SK-N-SH (cell line): ENCODE results near the gene MTARC1. TPM values are rescaled to one million over a fixed set of nuclear protein-coding genes. Genes with fewer than 3 reads are reported as not detected.

ENCODE experiments used
- CTCF ChIA-PET: fragments of 300-600, 350-600 bp; formaldehyde crosslinking; extraction: SDS; loops from one replicate; lab custom pipeline; 2021; lab: Yijun Ruan, JAX
- POLR2A ChIA-PET: fragments of 350-600 bp; sonication (Branson Sonifier 250); formaldehyde crosslinking; extraction: SDS; loops from one replicate; lab custom pipeline; 2020; ENCODE audit warnings: antibody characterized with exemption, inconsistent platforms; lab: Yijun Ruan, JAX
- DNase-seq: peaks from one replicate; pipeline ENCODE4 v3.0.0; 2012
- H2AFZ ChIP-seq: fragments of 200-600 bp; sonication (generic); 2 replicates; pipeline ENCODE4 v1.8.1; 2016; ENCODE audit warnings: antibody characterized with exemption, mild to moderate bottlenecking, low read depth
- H3F3A ChIP-seq: fragments of 200-600 bp; sonication (generic); replicated peaks from 2 replicates; pipeline ENCODE3; 2016; ENCODE audit warnings: antibody characterized with exemption, mild to moderate bottlenecking; ENCODE audit not compliant: insufficient read depth
- H3K27ac ChIP-seq, 2 experiments: fragments of 200-500 bp in 1 of 2; fragments of 200-600 bp in 1 of 2; sonication (Bioruptor generic) in 1 of 2; sonication (generic), shearing (Covaris generic) in 1 of 2; 2 replicates each; pipeline versions ENCODE4 v1.5.1 to v1.6.1; 2014 to 2016; ENCODE audit warnings: low read depth in 2 of 2, inconsistent platforms in 1 of 2, low read length in 1 of 2, mild to moderate bottlenecking in 1 of 2, mixed read lengths in 1 of 2
- H3K27me3 ChIP-seq: fragments of 200-600 bp; sonication (generic), shearing (Covaris generic); 2 replicates; pipeline ENCODE4 v1.6.1; 2016; ENCODE audit warnings: mixed run types; ENCODE audit not compliant: insufficient read depth
- H3K36me3 ChIP-seq, 2 experiments: fragments of 200-500 bp in 1 of 2; fragments of 200-600 bp in 1 of 2; sonication (Bioruptor generic) in 1 of 2; sonication (generic) in 1 of 2; replicated peaks in 1 of 2; 2 replicates each; pipeline versions ENCODE3 to v1.5.1; 2014 to 2016; ENCODE audit warnings: low read length in 1 of 2, mild to moderate bottlenecking in 1 of 2; ENCODE audit not compliant: insufficient read depth in 2 of 2, control insufficient read depth in 1 of 2
- H3K4me1 ChIP-seq, 2 experiments: fragments of 200-500 bp in 1 of 2; fragments of 200-600 bp in 1 of 2; sonication (Bioruptor generic) in 1 of 2; sonication (generic), shearing (Covaris generic) in 1 of 2; 2 replicates each; pipeline versions ENCODE4 v1.5.1 to v1.6.1; 2014 to 2016; ENCODE audit warnings: low read depth in 1 of 2, low read length in 1 of 2, mixed run types in 1 of 2; ENCODE audit not compliant: insufficient read depth in 2 of 2, control insufficient read depth in 1 of 2
- H3K4me2 ChIP-seq: fragments of 200-600 bp; sonication (generic), shearing (Covaris generic); 2 replicates; pipeline ENCODE4 v1.6.1; 2017; ENCODE audit warnings: mixed run types
- H3K4me3 ChIP-seq, 2 experiments: fragments of 200-500 bp in 1 of 2; fragments of 200-600 bp in 1 of 2; sonication (Bioruptor generic) in 1 of 2; sonication (generic), shearing (Covaris generic) in 1 of 2; 2 replicates each; pipeline versions ENCODE4 v1.5.1 to v1.8.1; 2014 to 2016; ENCODE audit warnings: low read depth in 2 of 2, inconsistent platforms in 1 of 2, low read length in 1 of 2, mild to moderate bottlenecking in 1 of 2, mixed read lengths in 1 of 2, moderate library complexity in 1 of 2
- H3K79me2 ChIP-seq: fragments of 200-600 bp; sonication (generic); 2 replicates; pipeline ENCODE4 v1.8.1; 2017; ENCODE audit warnings: mild to moderate bottlenecking; ENCODE audit not compliant: insufficient read depth
- H3K9ac ChIP-seq: fragments of 200-600 bp; sonication (generic); 2 replicates; pipeline ENCODE4 v1.6.1; 2017; ENCODE audit warnings: mixed run types
- H3K9me2 ChIP-seq: fragments of 200-600 bp; sonication (generic); 2 replicates; pipeline ENCODE4 v1.6.1; 2017; ENCODE audit warnings: mixed run types
- H3K9me3 ChIP-seq: fragments of 200-600 bp; sonication (generic); 2 replicates; pipeline ENCODE4 v1.6.1; 2017; ENCODE audit warnings: mixed run types, mild to moderate bottlenecking, moderate library complexity
- H4K20me1 ChIP-seq: fragments of 200-600 bp; sonication (generic); 2 replicates; pipeline ENCODE4 v1.6.1; 2017; ENCODE audit warnings: mild to moderate bottlenecking, mixed run types; ENCODE audit not compliant: insufficient read depth
- CHD2 ChIP-seq: fragments of 150-350 bp; IDR thresholded peaks from 2 replicates; pipeline ENCODE4 v1.6.1; 2018; ENCODE audit warnings: low read length; ENCODE audit not compliant: partially characterized antibody
- FOXJ3 ChIP-seq: sonication (generic); formaldehyde crosslinking; IDR thresholded peaks from 2 replicates; pipeline ENCODE4 v1.5.1; 2020; ENCODE audit warnings: mild to moderate bottlenecking, missing genetic modification reagents
- NFIC ChIP-seq: IDR thresholded peaks from 2 replicates; pipeline ENCODE4 v1.4.0; 2012; ENCODE audit warnings: borderline replicate concordance
- RAD21 ChIP-seq: IDR thresholded peaks from 2 replicates; pipeline ENCODE4 v1.6.1; 2012; ENCODE audit warnings: mild to moderate bottlenecking, low read length
- RCOR1 ChIP-seq: fragments of 150-350 bp; IDR thresholded peaks from 2 replicates; pipeline ENCODE4 v1.6.1; 2017; ENCODE audit warnings: antibody characterized with exemption, low read length
- SIN3A ChIP-seq: IDR thresholded peaks from 2 replicates; pipeline ENCODE4 v1.6.1; 2012; ENCODE audit warnings: low read depth, mild to moderate bottlenecking, low read length, moderate library complexity, borderline replicate concordance
- SMC3 ChIP-seq: IDR thresholded peaks from 2 replicates; pipeline ENCODE4 v1.6.1; 2012; ENCODE audit warnings: low read depth, low read length, improper control_type of control experiment
- TAF1 ChIP-seq: IDR thresholded peaks from 2 replicates; pipeline ENCODE4 v1.6.1; 2012; ENCODE audit warnings: low read depth, mild to moderate bottlenecking, low read length, moderate library complexity, borderline replicate concordance
- TEAD4 ChIP-seq: IDR thresholded peaks from 2 replicates; pipeline ENCODE4 v1.4.0; 2012; ENCODE audit warnings: mild to moderate bottlenecking, borderline replicate concordance; ENCODE audit not compliant: insufficient read depth
- USF1 ChIP-seq: IDR thresholded peaks from 2 replicates; pipeline ENCODE4 v1.4.0; 2012; ENCODE audit warnings: low read depth, borderline replicate concordance
- USF2 ChIP-seq: fragments of 150-350 bp; IDR thresholded peaks from 2 replicates; pipeline ENCODE4 v1.6.1; 2017; ENCODE audit warnings: antibody characterized with exemption, low read length, low read depth, borderline replicate concordance
- WGBS: methylation state at CpG from one replicate; pipeline ENCODE4 v1.1.6; 2017; ENCODE audit warnings: low lambda C conversion rate; 5-methylcytosine and 5-hydroxymethylcytosine counted together
- polyA plus RNA-seq, 3 experiments: library from polyadenylated mRNA; depleted of rRNA; stranded (reverse); fragments of >200 nt; gene quantifications; 2 replicates each; pipeline ENCODE4 v1.2.3, GENCODE V29; 2012
- TF ChIP-seq, protein P1 (sequence below): IDR thresholded peaks from 2 replicates; pipeline ENCODE4 v1.4.0; 2012; ENCODE audit warnings: low read depth, borderline replicate concordance
- TF ChIP-seq, protein P2 (sequence below): fragments of 200-600 bp; sonication (generic); IDR thresholded peaks from 2 replicates; pipeline ENCODE4 v1.6.1; 2017; ENCODE audit warnings: antibody characterized with exemption, mild to moderate bottlenecking, moderate library complexity
- TF ChIP-seq, protein P3 (sequence below): IDR thresholded peaks from 2 replicates; pipeline ENCODE4 v1.6.1; 2012; ENCODE audit warnings: mild to moderate bottlenecking, low read depth, low read length, moderate library complexity

Gene MTARC1
- polyA plus RNA-seq, 1 of the 3 experiments (the other 2 are of a cell fraction), result 6.1 TPM

- no peaks in the 10 kb centered on the region for H3K9me2 ChIP-seq
- no peak overlapping the region for H2AFZ ChIP-seq
- H3K4me3 ChIP-seq, result no peak overlapping the region
- DNase-seq, result no peak
- H3K4me2 ChIP-seq, result no peak overlapping the region
- no peak for TF ChIP-seq TEAD4
- TF ChIP-seq, protein P1, sequence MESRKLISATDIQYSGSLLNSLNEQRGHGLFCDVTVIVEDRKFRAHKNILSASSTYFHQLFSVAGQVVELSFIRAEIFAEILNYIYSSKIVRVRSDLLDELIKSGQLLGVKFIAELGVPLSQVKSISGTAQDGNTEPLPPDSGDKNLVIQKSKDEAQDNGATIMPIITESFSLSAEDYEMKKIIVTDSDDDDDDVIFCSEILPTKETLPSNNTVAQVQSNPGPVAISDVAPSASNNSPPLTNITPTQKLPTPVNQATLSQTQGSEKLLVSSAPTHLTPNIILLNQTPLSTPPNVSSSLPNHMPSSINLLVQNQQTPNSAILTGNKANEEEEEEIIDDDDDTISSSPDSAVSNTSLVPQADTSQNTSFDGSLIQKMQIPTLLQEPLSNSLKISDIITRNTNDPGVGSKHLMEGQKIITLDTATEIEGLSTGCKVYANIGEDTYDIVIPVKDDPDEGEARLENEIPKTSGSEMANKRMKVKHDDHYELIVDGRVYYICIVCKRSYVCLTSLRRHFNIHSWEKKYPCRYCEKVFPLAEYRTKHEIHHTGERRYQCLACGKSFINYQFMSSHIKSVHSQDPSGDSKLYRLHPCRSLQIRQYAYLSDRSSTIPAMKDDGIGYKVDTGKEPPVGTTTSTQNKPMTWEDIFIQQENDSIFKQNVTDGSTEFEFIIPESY, result no peak
- TF ChIP-seq, protein P2, sequence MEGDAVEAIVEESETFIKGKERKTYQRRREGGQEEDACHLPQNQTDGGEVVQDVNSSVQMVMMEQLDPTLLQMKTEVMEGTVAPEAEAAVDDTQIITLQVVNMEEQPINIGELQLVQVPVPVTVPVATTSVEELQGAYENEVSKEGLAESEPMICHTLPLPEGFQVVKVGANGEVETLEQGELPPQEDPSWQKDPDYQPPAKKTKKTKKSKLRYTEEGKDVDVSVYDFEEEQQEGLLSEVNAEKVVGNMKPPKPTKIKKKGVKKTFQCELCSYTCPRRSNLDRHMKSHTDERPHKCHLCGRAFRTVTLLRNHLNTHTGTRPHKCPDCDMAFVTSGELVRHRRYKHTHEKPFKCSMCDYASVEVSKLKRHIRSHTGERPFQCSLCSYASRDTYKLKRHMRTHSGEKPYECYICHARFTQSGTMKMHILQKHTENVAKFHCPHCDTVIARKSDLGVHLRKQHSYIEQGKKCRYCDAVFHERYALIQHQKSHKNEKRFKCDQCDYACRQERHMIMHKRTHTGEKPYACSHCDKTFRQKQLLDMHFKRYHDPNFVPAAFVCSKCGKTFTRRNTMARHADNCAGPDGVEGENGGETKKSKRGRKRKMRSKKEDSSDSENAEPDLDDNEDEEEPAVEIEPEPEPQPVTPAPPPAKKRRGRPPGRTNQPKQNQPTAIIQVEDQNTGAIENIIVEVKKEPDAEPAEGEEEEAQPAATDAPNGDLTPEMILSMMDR, result no peak
- TF ChIP-seq CHD2, result no peak
- no peak for TF ChIP-seq TAF1
- no peak for TF ChIP-seq FOXJ3
- TF ChIP-seq, protein P3, sequence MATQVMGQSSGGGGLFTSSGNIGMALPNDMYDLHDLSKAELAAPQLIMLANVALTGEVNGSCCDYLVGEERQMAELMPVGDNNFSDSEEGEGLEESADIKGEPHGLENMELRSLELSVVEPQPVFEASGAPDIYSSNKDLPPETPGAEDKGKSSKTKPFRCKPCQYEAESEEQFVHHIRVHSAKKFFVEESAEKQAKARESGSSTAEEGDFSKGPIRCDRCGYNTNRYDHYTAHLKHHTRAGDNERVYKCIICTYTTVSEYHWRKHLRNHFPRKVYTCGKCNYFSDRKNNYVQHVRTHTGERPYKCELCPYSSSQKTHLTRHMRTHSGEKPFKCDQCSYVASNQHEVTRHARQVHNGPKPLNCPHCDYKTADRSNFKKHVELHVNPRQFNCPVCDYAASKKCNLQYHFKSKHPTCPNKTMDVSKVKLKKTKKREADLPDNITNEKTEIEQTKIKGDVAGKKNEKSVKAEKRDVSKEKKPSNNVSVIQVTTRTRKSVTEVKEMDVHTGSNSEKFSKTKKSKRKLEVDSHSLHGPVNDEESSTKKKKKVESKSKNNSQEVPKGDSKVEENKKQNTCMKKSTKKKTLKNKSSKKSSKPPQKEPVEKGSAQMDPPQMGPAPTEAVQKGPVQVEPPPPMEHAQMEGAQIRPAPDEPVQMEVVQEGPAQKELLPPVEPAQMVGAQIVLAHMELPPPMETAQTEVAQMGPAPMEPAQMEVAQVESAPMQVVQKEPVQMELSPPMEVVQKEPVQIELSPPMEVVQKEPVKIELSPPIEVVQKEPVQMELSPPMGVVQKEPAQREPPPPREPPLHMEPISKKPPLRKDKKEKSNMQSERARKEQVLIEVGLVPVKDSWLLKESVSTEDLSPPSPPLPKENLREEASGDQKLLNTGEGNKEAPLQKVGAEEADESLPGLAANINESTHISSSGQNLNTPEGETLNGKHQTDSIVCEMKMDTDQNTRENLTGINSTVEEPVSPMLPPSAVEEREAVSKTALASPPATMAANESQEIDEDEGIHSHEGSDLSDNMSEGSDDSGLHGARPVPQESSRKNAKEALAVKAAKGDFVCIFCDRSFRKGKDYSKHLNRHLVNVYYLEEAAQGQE, result no peak
- POLR2A ChIA-PET, result no interaction called here
- H3K4me1 ChIP-seq, result peaks cover 3% of the 10 kb centered on the region in 2 experiments; a peak in 1 of 4 replicates
- H3K36me3 ChIP-seq, result peaks cover 0 to 16% of the 10 kb centered on the region in 2 experiments
- no peaks in the 10 kb centered on the region for H3F3A ChIP-seq
- whole genome bisulfite sequencing, result 92% methylated on average over 1 of the region's 4 CpGs
- H3K27me3 ChIP-seq, result no peaks in the 10 kb centered on the region
- H3K9ac ChIP-seq, result no peak overlapping the region
- H4K20me1 ChIP-seq, result no peaks in the 10 kb centered on the region
- H3K79me2 ChIP-seq, result peaks cover 4% of the 10 kb centered on the region; the same call in 1 of the 2 replicates
- H3K9me3 ChIP-seq, result no peaks in the 10 kb centered on the region
- H3K27ac ChIP-seq, result no peak overlapping the region
- CTCF ChIA-PET, result interaction anchor here (0.9 to 7.9 kb wide), 4 partner anchors 14 to 459 kb away, joined by 3 to 54 read pairs (median 4); no protein-coding TSS in a partner anchor
Measured at GRCh38 chr1:220754918-220755295, 31.8 kb upstream of the MTARC1 start.

GRCh38 chr1:220755309-220755708 is 31.4 kb upstream of the MTARC1 start:
- H3K27ac ChIP-seq, result no peak overlapping the region
- no peak overlapping the region for H3K4me3 ChIP-seq
- no peak overlapping the region for H3K9ac ChIP-seq
- POLR2A ChIA-PET, result no interaction called here
- H3K9me3 ChIP-seq, result no peaks in the 10 kb centered on the region
- no peaks in the 10 kb centered on the region for H3K9me2 ChIP-seq
- no peaks in the 10 kb centered on the region for H4K20me1 ChIP-seq
- WGBS, result 98% methylated on average over 6 of the region's 6 CpGs
- H3K4me2 ChIP-seq, result no peak overlapping the region
- H3K4me1 ChIP-seq, result peaks cover 0 to 3% of the 10 kb centered on the region in 2 experiments; a peak in 1 of 4 replicates
- no peaks in the 10 kb centered on the region for H3K27me3 ChIP-seq
- H3K79me2 ChIP-seq, result no peaks in the 10 kb centered on the region; the same call in 1 of the 2 replicates
- DNase-seq, result no peak
- peaks cover 0 to 16% of the 10 kb centered on the region in 2 experiments for H3K36me3 ChIP-seq
- H3F3A ChIP-seq, result no peaks in the 10 kb centered on the region
- no peak overlapping the region for H2AFZ ChIP-seq
- CTCF ChIA-PET, result interaction anchor here (1.2 to 7.9 kb wide), 2 partner anchors 13 to 20 kb away, joined by 4 to 54 read pairs; no protein-coding TSS in a partner anchor
- TF ChIP-seq SIN3A (no peak), NFIC (no peak), SMC3 (no peak), RCOR1 (no peak), USF1 (no peak), TEAD4 (no peak), TAF1 (no peak), RAD21 (no peak), USF2 (no peak)
- TF ChIP-seq, protein P2, result no peak
